ENCODE results near the gene TRIM36.

The TRIM36 gene

DNA sequence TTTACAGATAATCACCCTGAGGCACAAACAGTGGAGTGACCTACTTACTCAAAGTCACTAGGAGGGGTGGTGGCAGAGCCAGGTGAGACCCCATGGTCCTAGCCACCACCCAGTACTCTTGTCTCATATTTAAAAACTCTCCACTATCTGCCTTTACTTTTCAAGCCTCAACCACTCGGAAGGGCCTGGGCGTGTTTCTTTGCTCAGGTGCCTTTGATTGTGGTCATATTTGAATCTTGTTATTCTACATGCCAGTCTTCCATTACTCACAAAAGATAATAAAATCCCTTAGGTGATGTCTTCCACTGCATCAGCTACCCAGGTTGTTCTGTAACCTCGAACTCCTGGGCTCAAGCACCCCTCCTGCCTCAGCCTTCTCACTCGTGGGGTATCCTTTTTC, 20.7 kb upstream of the TRIM36 start:
- no peaks in the 10 kb centered on the region for H3K4me1 ChIP-seq
- no peaks in the 10 kb centered on the region for H4K20me1 ChIP-seq
- H3K9me3 ChIP-seq, result no peaks in the 10 kb centered on the region
- no peak overlapping the region for H3K9ac ChIP-seq
- no peak overlapping the region for H3K4me2 ChIP-seq
- H3K36me3 ChIP-seq, result no peaks in the 10 kb centered on the region
- no peak overlapping the region for H3K4me3 ChIP-seq
- H3K27ac ChIP-seq, result no peak overlapping the region
- no peak for TF ChIP-seq Cebpa-rat (IDR thresholded peaks at IDR 0.05)
- no peaks in the 10 kb centered on the region for H3K27me3 ChIP-seq

DNA sequence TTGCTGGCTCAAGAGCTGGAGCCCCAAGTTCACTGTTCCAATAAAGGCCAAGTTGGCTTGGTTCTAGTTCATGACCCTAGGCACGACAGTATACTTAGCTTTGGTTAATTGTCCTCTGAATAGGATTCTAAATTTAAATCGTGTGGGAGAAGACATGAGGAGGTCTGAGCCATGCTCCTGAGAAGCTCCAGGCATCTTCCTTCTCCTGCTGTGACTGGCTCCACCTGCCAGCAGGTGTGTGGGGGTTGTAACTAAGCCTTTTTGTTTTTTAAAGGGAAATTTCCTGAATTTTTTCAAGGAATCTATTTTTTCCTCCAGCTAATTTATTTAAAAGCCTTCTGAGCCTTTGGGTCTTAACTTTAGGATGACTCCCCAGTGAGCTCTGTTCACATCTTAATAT, 20.2 kb upstream of the TRIM36 start:
- no peak for TF ChIP-seq Cebpa-rat (IDR thresholded peaks at IDR 0.05)
- Histone ChIP-seq H3K27me3 (no peaks in the 10 kb centered on the region), H3K36me3 (no peaks in the 10 kb centered on the region), H3K4me3 (no peak overlapping the region), H4K20me1 (no peaks in the 10 kb centered on the region), H3K4me2 (no peak overlapping the region), H3K9me3 (no peaks in the 10 kb centered on the region), H3K4me1 (no peaks in the 10 kb centered on the region), H3K9ac (no peak overlapping the region), H3K27ac (no peak overlapping the region)

DNA sequence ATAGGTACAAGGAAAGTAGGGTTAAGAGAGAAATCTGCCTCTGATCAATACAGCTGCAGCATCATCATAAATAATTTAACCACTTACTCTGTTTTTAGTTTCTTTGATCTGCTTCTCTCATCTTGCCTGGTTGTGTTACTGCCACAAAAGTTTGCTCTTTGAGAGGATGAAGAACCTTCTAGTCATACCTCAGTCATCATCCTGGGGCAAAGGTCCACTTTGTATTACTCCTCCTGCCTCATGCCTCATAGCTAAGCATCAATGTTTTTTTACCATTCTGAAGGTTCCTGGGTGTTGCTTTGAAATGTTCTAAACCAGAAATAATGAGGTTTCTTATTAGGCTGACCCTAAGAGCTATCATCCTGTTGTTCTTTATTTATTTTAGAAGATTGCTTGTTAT, 17.1 kb upstream of the TRIM36 start:
- Histone ChIP-seq H3K27ac (no peak overlapping the region), H3K27me3 (peaks cover 7% of the 10 kb centered on the region), H3K4me2 (no peak overlapping the region), H4K20me1 (no peaks in the 10 kb centered on the region), H3K4me1 (no peaks in the 10 kb centered on the region), H3K36me3 (no peaks in the 10 kb centered on the region), H3K4me3 (no peak overlapping the region), H3K9me3 (no peaks in the 10 kb centered on the region), H3K9ac (no peak overlapping the region)
- TF ChIP-seq Cebpa-rat (IDR thresholded peaks at IDR 0.05), result no peak

DNA sequence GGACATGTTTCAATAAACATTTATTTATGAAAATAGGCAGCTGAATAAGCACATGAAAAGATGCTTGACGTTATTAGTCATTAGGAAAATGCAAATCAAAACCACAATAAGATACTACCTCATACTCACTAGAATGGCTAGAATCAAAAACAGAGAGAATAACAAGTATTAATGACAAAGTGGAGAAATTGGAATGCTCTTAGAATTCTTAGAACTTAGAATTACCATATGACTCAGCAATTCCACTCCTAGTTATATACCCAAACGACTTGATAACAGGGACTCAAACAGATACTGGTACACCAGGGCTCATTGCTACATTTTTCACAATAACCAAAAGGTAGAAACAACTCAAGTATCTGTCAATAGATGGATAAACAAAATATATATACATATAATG, 15.1 kb upstream of the TRIM36 start:
- Histone ChIP-seq H3K36me3 (no peaks in the 10 kb centered on the region), H3K4me2 (no peak overlapping the region)

DNA sequence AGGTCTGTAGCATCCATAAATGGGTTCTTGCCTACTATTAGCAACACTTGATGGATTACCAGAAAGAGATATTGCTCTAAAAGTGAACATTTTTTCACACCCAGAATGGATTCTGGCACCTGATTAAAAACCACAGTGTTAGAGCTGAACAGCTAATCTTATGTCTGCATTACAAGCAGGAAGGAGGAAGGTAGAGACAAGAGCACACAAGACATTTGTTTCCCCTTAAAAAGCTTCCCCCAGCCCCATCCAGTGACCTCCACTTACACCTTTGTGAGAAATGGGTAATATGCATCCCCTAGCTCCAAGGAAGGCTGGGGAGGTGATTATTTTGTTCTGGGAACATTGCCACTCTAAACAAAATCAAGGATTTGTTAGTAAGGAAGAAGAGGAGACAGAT, 12.0 kb upstream of the TRIM36 start:
- no peak for TF ChIP-seq Cebpa-rat (IDR thresholded peaks at IDR 0.05)
- H3K27ac ChIP-seq, result no peak overlapping the region
- no peak overlapping the region for H3K4me3 ChIP-seq
- H3K27me3 ChIP-seq, result peaks cover 54% of the 10 kb centered on the region
- no peak overlapping the region for H3K9ac ChIP-seq
- no peak overlapping the region for H3K4me2 ChIP-seq
- H3K9me3 ChIP-seq, result peaks cover 12% of the 10 kb centered on the region
- no peaks in the 10 kb centered on the region for H3K36me3 ChIP-seq
- H4K20me1 ChIP-seq, result peaks cover 29% of the 10 kb centered on the region
- peaks cover 13% of the 10 kb centered on the region for H3K4me1 ChIP-seq

More for the DNA sequence above, 15.1 kb upstream of the TRIM36 start:
- H3K9me3 ChIP-seq, result no peaks in the 10 kb centered on the region
- peaks cover 8% of the 10 kb centered on the region for H3K4me1 ChIP-seq
- peaks cover 28% of the 10 kb centered on the region for H3K27me3 ChIP-seq
- no peak overlapping the region for H3K27ac ChIP-seq
- H3K9ac ChIP-seq, result no peak overlapping the region
- no peak for TF ChIP-seq Cebpa-rat (IDR thresholded peaks at IDR 0.05)
- peaks cover 20% of the 10 kb centered on the region for H4K20me1 ChIP-seq
- H3K4me3 ChIP-seq, result no peak overlapping the region

DNA sequence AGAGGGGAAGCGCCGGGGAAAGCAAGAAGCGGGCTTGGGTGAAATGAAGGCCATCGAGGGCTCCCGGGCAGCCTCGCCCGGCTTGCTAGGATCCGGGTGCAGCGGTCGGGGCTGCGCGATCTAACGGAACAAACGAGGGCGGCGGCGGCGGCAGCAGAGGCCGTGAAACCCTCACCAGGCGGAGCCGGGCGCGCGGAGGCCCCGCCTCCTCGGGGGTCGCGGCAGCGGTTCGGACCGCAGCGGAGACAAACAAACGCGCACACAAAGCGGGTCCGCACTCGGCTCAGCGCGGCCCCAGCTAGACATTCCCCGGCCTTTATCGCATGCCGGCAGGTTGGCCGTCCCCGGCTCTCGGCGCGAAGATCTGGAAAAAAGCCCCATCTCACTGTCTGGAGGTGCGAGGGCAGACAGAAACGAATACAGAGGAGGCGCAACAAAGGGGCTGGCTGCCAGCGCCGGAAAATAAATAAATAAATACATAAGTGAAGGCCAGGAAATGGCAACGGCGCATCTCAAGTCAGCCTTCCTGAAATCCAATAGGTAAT, 10.5 kb upstream of the TRIM36 start:
- H3K4me1 ChIP-seq, result peaks cover 13% of the 10 kb centered on the region
- no peak for TF ChIP-seq Cebpa-rat (IDR thresholded peaks at IDR 0.05)
- H3K9me3 ChIP-seq, result peaks cover 12% of the 10 kb centered on the region
- peaks cover 29% of the 10 kb centered on the region for H4K20me1 ChIP-seq
- H3K4me3 ChIP-seq, result peak overlapping the region; percentile 64
- no peak overlapping the region for H3K9ac ChIP-seq
- H3K27ac ChIP-seq, result no peak overlapping the region
- H3K27me3 ChIP-seq, result peaks cover 54% of the 10 kb centered on the region
- H3K4me2 ChIP-seq, result peak overlapping the region; percentile 93
- H3K36me3 ChIP-seq, result no peaks in the 10 kb centered on the region

DNA sequence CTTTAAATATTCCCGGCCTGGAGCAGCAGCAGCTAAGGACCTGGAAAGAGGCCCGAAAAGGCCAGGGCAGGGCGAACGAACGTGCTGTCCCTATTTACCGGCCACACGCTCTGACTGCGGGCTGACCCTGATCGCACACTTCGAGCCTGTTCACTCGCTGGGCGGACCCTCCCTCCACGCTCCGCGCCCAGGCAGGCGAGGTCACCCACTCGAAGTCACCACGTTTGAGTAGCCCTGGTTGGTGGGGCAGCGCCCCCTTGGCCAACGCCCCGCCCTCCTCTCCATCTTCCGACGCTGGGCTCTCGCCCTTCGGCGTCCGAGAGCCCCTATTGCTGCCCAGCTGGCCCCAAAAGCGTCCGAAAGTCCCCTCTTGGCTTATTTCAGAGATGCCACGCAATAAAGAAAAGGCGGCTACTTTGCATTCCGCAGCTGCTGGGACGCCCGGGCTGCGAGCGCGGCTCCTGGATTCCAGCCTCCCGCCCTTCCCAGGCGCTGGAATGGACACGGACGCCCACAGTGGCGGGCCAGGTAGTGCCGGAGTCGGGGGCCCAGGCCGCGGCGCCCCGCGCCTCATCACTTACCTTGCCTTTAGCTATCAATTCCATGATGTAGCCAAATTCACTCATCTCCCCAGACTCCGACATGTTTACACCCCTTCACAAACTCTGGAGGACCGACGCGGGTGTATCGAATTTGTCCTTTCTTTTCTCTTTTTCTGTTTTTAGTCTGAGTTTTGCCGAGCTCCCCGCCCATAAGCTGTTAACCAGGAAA, 9.9 kb upstream of the TRIM36 start:
- H3K36me3 ChIP-seq, result no peaks in the 10 kb centered on the region
- TF ChIP-seq Cebpa-rat (IDR thresholded peaks at IDR 0.05), result no peak
- H3K4me1 ChIP-seq, result peaks cover 13% of the 10 kb centered on the region
- no peak overlapping the region for H3K27ac ChIP-seq
- H3K4me3 ChIP-seq, result peak overlapping the region; percentile 64
- peaks cover 29% of the 10 kb centered on the region for H4K20me1 ChIP-seq
- peak overlapping the region; percentile 93 for H3K4me2 ChIP-seq
- peaks cover 12% of the 10 kb centered on the region for H3K9me3 ChIP-seq
- H3K27me3 ChIP-seq, result peaks cover 54% of the 10 kb centered on the region
- no peak overlapping the region for H3K9ac ChIP-seq

DNA sequence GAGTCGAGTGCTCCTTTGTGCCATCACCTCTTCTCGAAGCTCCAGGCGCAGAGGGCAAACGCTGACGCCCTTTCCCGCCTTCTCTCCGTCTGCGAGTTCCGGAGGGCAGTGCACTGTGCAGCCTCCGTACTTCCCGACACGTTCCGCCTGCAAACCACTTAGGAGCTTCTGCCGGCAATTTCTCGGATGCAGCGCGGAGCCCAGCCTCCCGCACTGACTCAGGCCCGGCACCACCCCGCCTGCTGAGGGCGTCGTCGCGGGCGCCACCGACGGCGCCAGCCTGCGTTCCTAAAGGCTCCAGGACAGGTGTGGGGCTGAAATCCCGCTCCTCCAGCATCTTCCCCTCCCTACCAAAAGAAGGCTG, 9.3 kb upstream of the TRIM36 start:
- 0 out of 2 replicates have a peak overlapping the region, but pooled peaks have one; percentile 64 for H3K4me3 ChIP-seq
- peaks cover 13% of the 10 kb centered on the region for H3K4me1 ChIP-seq
- H3K27ac ChIP-seq, result no peak overlapping the region
- H3K9ac ChIP-seq, result no peak overlapping the region
- H4K20me1 ChIP-seq, result peaks cover 29% of the 10 kb centered on the region
- TF ChIP-seq Cebpa-rat (IDR thresholded peaks at IDR 0.05), result no peak
- peaks cover 54% of the 10 kb centered on the region for H3K27me3 ChIP-seq
- H3K4me2 ChIP-seq, result no peak overlapping the region
- H3K9me3 ChIP-seq, result peaks cover 12% of the 10 kb centered on the region
- H3K36me3 ChIP-seq, result no peaks in the 10 kb centered on the region

DNA sequence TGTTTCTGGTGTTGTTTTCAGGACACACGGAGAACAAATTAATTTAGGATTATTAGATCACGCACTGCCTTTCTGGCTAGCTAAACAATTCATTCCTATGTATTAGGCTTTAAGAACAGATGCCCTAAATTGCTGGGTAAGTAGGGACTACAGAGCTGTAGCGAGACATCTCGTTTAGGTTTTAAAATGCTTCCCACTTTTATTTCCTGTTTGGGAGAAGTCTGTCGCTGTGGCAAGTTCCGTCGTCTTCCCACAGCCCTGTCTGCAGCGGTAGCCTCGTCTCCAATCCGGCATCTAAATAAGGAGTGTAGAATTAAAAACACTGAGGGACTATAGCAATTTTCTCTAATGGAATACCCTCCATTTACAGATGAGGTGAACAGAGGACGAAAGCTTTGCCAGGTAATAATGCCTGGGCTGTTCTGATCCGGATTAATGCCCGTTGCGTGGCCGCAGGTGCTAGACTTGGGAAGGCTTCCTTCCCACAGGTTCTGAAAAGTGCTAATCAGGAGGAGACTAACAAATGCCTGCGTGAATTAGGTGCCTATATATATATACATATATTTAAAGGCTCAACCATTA, 1.3 kb upstream of the TRIM36 start:
- H3K4me3 ChIP-seq, result peak overlapping the region; percentile 79
- peaks cover 16% of the 10 kb centered on the region for H3K4me1 ChIP-seq
- H4K20me1 ChIP-seq, result peaks cover 14% of the 10 kb centered on the region
- H3K36me3 ChIP-seq, result no peaks in the 10 kb centered on the region
- TF ChIP-seq Cebpa-rat (IDR thresholded peaks at IDR 0.05), result no peak
- H3K9me3 ChIP-seq, result peaks cover 22% of the 10 kb centered on the region
- H3K27me3 ChIP-seq, result peaks cover 67% of the 10 kb centered on the region
- H3K27ac ChIP-seq, result no peak overlapping the region
- H3K9ac ChIP-seq, result no peak overlapping the region
- H3K4me2 ChIP-seq, result peak overlapping the region; percentile 99

Data from BLaER1 (cell line).